ENCODE results near the gene OR5C1. TPM values are rescaled to one million over a fixed set of nuclear protein-coding genes. Genes with fewer than 3 reads are reported as not detected.

OR5C1 gene
- total RNA-seq, 2 experiments from 2014 or later = not detected

DNA sequence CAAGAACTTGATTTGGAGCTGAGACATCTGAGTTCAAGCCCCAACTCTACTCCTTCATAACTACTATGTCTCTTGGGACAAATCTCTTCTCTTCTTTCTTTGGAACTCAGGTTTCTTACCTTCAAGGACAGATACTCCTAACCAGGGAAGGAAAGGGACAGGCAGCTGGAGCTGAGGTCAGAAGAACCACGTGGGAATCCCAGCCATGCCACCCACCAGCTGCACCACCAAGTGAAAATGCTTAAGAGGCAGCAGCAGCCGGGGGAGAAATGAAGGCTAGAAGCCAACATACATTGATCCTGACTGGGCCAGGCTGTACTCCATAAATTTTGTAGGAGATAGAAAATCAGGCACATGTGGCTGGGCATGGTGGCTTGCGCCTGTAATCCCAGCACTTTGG, 9.6 kb upstream of the OR5C1 start:
- Histone ChIP-seq H3K4me2 (ENCODE audit: low read length) (no peak overlapping the region), H3K4me3 (ENCODE audit: low read depth, low read length, poor library complexity, severe bottlenecking) (no peak overlapping the region), H3K79me2 (ENCODE audit: insufficient read depth, low read depth, low read length) (no peaks in the 10 kb centered on the region), H3K9me3 (ENCODE audit: low read length) (no peaks in the 10 kb centered on the region), H3K4me1 (ENCODE audit: insufficient read depth, low read length, poor library complexity, severe bottlenecking) (no peaks in the 10 kb centered on the region), H2AFZ (ENCODE audit: low read length) (no peak overlapping the region), H3K9me2 (ENCODE audit: insufficient read depth, low read length) (no peaks in the 10 kb centered on the region), H3K36me3 (ENCODE audit: insufficient read depth, low read length) (no peaks in the 10 kb centered on the region), H3K27ac (ENCODE audit: low read depth, low read length, poor library complexity, severe bottlenecking) (no peak overlapping the region), H4K20me1 (ENCODE audit: insufficient read depth, low read length) (no peaks in the 10 kb centered on the region)
- TF ChIP-seq, protein P1, sequence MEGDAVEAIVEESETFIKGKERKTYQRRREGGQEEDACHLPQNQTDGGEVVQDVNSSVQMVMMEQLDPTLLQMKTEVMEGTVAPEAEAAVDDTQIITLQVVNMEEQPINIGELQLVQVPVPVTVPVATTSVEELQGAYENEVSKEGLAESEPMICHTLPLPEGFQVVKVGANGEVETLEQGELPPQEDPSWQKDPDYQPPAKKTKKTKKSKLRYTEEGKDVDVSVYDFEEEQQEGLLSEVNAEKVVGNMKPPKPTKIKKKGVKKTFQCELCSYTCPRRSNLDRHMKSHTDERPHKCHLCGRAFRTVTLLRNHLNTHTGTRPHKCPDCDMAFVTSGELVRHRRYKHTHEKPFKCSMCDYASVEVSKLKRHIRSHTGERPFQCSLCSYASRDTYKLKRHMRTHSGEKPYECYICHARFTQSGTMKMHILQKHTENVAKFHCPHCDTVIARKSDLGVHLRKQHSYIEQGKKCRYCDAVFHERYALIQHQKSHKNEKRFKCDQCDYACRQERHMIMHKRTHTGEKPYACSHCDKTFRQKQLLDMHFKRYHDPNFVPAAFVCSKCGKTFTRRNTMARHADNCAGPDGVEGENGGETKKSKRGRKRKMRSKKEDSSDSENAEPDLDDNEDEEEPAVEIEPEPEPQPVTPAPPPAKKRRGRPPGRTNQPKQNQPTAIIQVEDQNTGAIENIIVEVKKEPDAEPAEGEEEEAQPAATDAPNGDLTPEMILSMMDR (conservative IDR thresholded peaks at IDR 0.05; ENCODE audit: low read length) = no peak
- TF ChIP-seq EZH2phosphoT487 (IDR thresholded peaks at IDR 0.05; ENCODE audit: borderline replicate concordance, low read depth, low read length) = no peak
- intact Hi-C loops (cut with micrococcal nuclease; ENCODE audit: unreplicated experiment) = no loop called here
- ChIA-PET CTCF (ENCODE audit: unreplicated experiment) (no interaction called here), POLR2A (no interaction called here)
- DNase-seq (ENCODE audit: low spot score) = no peak
- no TSS peak for BruUV-seq (replicated peaks)

DNA sequence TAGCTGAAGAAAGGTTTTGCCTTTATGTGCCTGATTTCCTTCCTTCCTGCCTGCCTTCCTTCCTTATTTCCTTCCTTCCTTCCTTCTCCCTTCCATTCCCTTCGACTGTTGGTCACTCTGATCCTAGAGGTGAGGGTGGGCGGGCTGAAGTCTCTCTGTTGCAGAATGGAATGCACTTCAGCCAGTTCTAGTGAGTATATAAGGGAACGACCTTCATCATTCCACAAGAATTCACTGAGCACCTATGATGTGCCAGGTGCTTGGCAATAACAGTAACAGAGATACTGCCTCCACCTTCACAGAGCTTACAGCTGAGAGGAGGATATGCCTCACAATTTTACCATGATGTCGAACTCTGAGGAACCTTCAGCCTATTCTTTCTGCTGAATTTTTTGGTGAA, 8.7 kb upstream of the OR5C1 start:
- Histone ChIP-seq H3K9me3 (ENCODE audit: low read length) (no peaks in the 10 kb centered on the region), H3K4me2 (ENCODE audit: low read length) (no peak overlapping the region), H2AFZ (ENCODE audit: low read length) (no peak overlapping the region), H3K79me2 (ENCODE audit: insufficient read depth, low read depth, low read length) (no peaks in the 10 kb centered on the region), H3K27ac (ENCODE audit: low read depth, low read length, poor library complexity, severe bottlenecking) (no peak overlapping the region), H3K4me1 (ENCODE audit: insufficient read depth, low read length, poor library complexity, severe bottlenecking) (no peaks in the 10 kb centered on the region), H3K9me2 (ENCODE audit: insufficient read depth, low read length) (no peaks in the 10 kb centered on the region), H4K20me1 (ENCODE audit: insufficient read depth, low read length) (no peaks in the 10 kb centered on the region), H3K36me3 (ENCODE audit: insufficient read depth, low read length) (no peaks in the 10 kb centered on the region), H3K4me3 (ENCODE audit: low read depth, low read length, poor library complexity, severe bottlenecking) (no peak overlapping the region)
- intact Hi-C loops (cut with micrococcal nuclease; ENCODE audit: unreplicated experiment) = no loop called here
- DNase-seq (ENCODE audit: low spot score) = no peak
- no TSS peak for BruUV-seq (replicated peaks)
- POLR2A ChIA-PET = no interaction called here
- TF ChIP-seq, protein P1 (conservative IDR thresholded peaks at IDR 0.05; ENCODE audit: low read length) = no peak
- no peak for TF ChIP-seq EZH2phosphoT487 (IDR thresholded peaks at IDR 0.05; ENCODE audit: borderline replicate concordance, low read depth, low read length)
- CTCF ChIA-PET (ENCODE audit: unreplicated experiment) = no interaction called here

DNA sequence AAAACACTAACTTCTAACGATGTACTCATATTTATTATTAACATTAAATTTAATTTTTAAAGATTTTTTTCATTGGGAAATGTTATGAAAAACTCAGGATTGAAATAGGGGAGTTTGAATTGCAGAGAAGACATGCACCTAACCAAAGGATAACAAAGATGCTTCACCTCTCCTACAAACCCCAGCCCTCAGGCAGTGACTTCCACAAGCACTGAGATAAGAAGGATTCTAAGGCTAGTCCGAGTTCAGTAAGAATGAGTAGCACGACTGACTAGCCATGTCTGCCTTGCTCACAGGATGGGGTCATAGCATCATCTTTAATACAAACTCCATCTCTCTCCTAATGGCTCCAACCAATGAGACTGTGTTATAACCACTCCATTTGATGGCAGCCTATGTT, 7.1 kb upstream of the OR5C1 start:
- no peaks in the 10 kb centered on the region for H3K36me3 ChIP-seq (ENCODE audit: insufficient read depth, low read length)
- intact Hi-C loops (cut with micrococcal nuclease; ENCODE audit: unreplicated experiment) = no loop called here
- H3K9me2 ChIP-seq (ENCODE audit: insufficient read depth, low read length) = no peaks in the 10 kb centered on the region

More for the DNA sequence above, 7.1 kb upstream of the OR5C1 start:
- ChIA-PET CTCF (ENCODE audit: unreplicated experiment) (no interaction called here), POLR2A (no interaction called here)
- TF ChIP-seq, protein P1 (conservative IDR thresholded peaks at IDR 0.05; ENCODE audit: low read length) = no peak
- TF ChIP-seq EZH2phosphoT487 (IDR thresholded peaks at IDR 0.05; ENCODE audit: borderline replicate concordance, low read depth, low read length) = no peak
- Histone ChIP-seq H3K4me3 (ENCODE audit: low read depth, low read length, poor library complexity, severe bottlenecking) (no peak overlapping the region), H3K9me3 (ENCODE audit: low read length) (no peaks in the 10 kb centered on the region), H2AFZ (ENCODE audit: low read length) (no peak overlapping the region), H3K79me2 (ENCODE audit: insufficient read depth, low read depth, low read length) (no peaks in the 10 kb centered on the region), H3K4me2 (ENCODE audit: low read length) (no peak overlapping the region), H4K20me1 (ENCODE audit: insufficient read depth, low read length) (no peaks in the 10 kb centered on the region), H3K27ac (ENCODE audit: low read depth, low read length, poor library complexity, severe bottlenecking) (no peak overlapping the region), H3K4me1 (ENCODE audit: insufficient read depth, low read length, poor library complexity, severe bottlenecking) (no peaks in the 10 kb centered on the region)
- BruUV-seq (replicated peaks) = no TSS peak
- DNase-seq (ENCODE audit: low spot score) = no peak
